H1 (cell line): Measurements from ENCODE around the gene PDS5A. TPM values are rescaled to one million over a fixed set of nuclear protein-coding genes. Genes with fewer than 3 reads are reported as not detected.

Source experiments
- CHD2 ChIP-seq: IDR thresholded peaks from 2 replicates; pipeline ENCODE4 v1.6.1; 2012; ENCODE audit warnings: low read length, improper control_type of control experiment
- NRF1 ChIP-seq: IDR thresholded peaks from 2 replicates; pipeline ENCODE4 v1.6.1; 2011; ENCODE audit warnings: mild to moderate bottlenecking, low read depth, low read length, improper control_type of control experiment
- RXRA ChIP-seq: IDR thresholded peaks from 2 replicates; pipeline ENCODE4 v1.6.1; 2011; ENCODE audit warnings: low read depth, mild to moderate bottlenecking, low read length, moderate library complexity; ENCODE audit not compliant: insufficient read depth
- SIN3A ChIP-seq, 2 experiments: IDR thresholded peaks in 1 of 2; conservative IDR thresholded peaks in 1 of 2; 2 replicates each; pipeline ENCODE4 v1.6.1; 2011 to 2012; ENCODE audit warnings: low read length in 2 of 2, improper control_type of control experiment in 1 of 2, low read depth in 1 of 2, mild to moderate bottlenecking in 1 of 2
- TAF7 ChIP-seq: optimal IDR thresholded peaks from 2 replicates; pipeline ENCODE3; 2011; ENCODE audit warnings: low read depth, mild to moderate bottlenecking, inconsistent platforms, low read length, moderate library complexity, borderline replicate concordance
- ZNF274 ChIP-seq: IDR thresholded peaks from 2 replicates; pipeline ENCODE4 v1.7.0; 2012; ENCODE audit warnings: low read length, borderline replicate concordance; ENCODE audit errors: extremely low read depth
- polyA plus RNA-seq, 7 experiments: library from polyadenylated mRNA; depleted of rRNA in 3 of 7; stranded (reverse) in 5 of 7; unstranded in 2 of 7; fragments of >200 nt in 5 of 7; fragments of 200-250 nt in 2 of 7; gene quantifications; 1 replicate in 5 of 7; 2 replicates in 1 of 7; 4 replicates in 1 of 7; pipeline versions ENCODE4 v1.2.1 to v1.2.3, GENCODE V29; 2011 to 2013; ENCODE audit warnings: missing spikeins in 2 of 7, mixed read lengths in 2 of 7
- total RNA-seq: library from RNA; stranded (reverse); fragmentation: NEBNext Ultra II Directional; extraction: Animal tissue kit (Norgen Biotek cat#: 25700); gene quantifications from 2 replicates; pipeline ENCODE4 v1.2.1, GENCODE V29; 2021
- TF ChIP-seq, protein P1 (sequence below): fragments of 300-600 bp; sonication (generic); IDR thresholded peaks from 2 replicates; pipeline ENCODE4 v1.7.1; 2012; ENCODE audit warnings: low read length, moderate library complexity, mild to moderate bottlenecking, inconsistent platforms; ENCODE audit not compliant: insufficient replicate concordance
- TF ChIP-seq, protein P2 (sequence below): IDR thresholded peaks from 2 replicates; pipeline ENCODE4 v1.6.1; 2012; ENCODE audit warnings: inconsistent platforms
- TF ChIP-seq, protein P3 (sequence below), 3 experiments: IDR thresholded peaks; 1 replicate in 2 of 3; 2 replicates in 1 of 3; pipeline versions ENCODE4 v1.5.1 to v1.6.1; 2011; ENCODE audit warnings: low read length in 3 of 3, mild to moderate bottlenecking in 3 of 3, inconsistent platforms in 2 of 3, low read depth in 1 of 3, moderate library complexity in 1 of 3; ENCODE audit not compliant: insufficient read depth in 1 of 3; ENCODE audit errors: control extremely low read depth in 1 of 3

PDS5A gene
- total and polyA plus RNA-seq, 2 of the 8 experiments (the other 6 are each of a cell fraction or from before 2014, with no cell fraction given) = 15.5 to 76.6 TPM

DNA sequence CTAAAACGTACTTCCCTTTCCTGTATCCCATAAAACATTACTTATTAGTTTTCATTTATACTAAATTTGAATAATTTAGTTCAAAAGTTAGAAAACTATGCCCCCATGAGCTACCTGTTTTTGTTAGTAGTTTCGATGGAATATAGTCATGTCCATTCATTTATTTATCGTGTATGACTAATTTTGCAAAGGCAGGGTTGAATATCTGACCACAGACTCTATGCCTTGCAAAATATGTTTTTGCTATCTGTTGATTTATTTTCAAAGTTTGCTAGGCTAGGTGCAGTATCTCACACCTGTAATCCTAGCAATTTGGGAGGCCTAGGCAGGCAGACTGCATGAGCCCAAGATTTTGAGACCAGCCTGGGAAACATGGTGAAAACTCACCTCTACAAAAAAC, 78.4 kb downstream of the PDS5A start (continued):
- TF ChIP-seq, protein P1, sequence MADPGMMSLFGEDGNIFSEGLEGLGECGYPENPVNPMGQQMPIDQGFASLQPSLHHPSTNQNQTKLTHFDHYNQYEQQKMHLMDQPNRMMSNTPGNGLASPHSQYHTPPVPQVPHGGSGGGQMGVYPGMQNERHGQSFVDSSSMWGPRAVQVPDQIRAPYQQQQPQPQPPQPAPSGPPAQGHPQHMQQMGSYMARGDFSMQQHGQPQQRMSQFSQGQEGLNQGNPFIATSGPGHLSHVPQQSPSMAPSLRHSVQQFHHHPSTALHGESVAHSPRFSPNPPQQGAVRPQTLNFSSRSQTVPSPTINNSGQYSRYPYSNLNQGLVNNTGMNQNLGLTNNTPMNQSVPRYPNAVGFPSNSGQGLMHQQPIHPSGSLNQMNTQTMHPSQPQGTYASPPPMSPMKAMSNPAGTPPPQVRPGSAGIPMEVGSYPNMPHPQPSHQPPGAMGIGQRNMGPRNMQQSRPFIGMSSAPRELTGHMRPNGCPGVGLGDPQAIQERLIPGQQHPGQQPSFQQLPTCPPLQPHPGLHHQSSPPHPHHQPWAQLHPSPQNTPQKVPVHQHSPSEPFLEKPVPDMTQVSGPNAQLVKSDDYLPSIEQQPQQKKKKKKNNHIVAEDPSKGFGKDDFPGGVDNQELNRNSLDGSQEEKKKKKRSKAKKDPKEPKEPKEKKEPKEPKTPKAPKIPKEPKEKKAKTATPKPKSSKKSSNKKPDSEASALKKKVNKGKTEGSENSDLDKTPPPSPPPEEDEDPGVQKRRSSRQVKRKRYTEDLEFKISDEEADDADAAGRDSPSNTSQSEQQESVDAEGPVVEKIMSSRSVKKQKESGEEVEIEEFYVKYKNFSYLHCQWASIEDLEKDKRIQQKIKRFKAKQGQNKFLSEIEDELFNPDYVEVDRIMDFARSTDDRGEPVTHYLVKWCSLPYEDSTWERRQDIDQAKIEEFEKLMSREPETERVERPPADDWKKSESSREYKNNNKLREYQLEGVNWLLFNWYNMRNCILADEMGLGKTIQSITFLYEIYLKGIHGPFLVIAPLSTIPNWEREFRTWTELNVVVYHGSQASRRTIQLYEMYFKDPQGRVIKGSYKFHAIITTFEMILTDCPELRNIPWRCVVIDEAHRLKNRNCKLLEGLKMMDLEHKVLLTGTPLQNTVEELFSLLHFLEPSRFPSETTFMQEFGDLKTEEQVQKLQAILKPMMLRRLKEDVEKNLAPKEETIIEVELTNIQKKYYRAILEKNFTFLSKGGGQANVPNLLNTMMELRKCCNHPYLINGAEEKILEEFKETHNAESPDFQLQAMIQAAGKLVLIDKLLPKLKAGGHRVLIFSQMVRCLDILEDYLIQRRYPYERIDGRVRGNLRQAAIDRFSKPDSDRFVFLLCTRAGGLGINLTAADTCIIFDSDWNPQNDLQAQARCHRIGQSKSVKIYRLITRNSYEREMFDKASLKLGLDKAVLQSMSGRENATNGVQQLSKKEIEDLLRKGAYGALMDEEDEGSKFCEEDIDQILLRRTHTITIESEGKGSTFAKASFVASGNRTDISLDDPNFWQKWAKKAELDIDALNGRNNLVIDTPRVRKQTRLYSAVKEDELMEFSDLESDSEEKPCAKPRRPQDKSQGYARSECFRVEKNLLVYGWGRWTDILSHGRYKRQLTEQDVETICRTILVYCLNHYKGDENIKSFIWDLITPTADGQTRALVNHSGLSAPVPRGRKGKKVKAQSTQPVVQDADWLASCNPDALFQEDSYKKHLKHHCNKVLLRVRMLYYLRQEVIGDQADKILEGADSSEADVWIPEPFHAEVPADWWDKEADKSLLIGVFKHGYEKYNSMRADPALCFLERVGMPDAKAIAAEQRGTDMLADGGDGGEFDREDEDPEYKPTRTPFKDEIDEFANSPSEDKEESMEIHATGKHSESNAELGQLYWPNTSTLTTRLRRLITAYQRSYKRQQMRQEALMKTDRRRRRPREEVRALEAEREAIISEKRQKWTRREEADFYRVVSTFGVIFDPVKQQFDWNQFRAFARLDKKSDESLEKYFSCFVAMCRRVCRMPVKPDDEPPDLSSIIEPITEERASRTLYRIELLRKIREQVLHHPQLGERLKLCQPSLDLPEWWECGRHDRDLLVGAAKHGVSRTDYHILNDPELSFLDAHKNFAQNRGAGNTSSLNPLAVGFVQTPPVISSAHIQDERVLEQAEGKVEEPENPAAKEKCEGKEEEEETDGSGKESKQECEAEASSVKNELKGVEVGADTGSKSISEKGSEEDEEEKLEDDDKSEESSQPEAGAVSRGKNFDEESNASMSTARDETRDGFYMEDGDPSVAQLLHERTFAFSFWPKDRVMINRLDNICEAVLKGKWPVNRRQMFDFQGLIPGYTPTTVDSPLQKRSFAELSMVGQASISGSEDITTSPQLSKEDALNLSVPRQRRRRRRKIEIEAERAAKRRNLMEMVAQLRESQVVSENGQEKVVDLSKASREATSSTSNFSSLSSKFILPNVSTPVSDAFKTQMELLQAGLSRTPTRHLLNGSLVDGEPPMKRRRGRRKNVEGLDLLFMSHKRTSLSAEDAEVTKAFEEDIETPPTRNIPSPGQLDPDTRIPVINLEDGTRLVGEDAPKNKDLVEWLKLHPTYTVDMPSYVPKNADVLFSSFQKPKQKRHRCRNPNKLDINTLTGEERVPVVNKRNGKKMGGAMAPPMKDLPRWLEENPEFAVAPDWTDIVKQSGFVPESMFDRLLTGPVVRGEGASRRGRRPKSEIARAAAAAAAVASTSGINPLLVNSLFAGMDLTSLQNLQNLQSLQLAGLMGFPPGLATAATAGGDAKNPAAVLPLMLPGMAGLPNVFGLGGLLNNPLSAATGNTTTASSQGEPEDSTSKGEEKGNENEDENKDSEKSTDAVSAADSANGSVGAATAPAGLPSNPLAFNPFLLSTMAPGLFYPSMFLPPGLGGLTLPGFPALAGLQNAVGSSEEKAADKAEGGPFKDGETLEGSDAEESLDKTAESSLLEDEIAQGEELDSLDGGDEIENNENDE = no peak
- TF ChIP-seq RXRA (no peak), ZNF274 (no peak), TAF7 (no peak), NRF1 (no peak), SIN3A (conservative IDR thresholded peaks at IDR 0.05 in 1 of 2, IDR thresholded peaks at IDR 0.05 in 1 of 2; ENCODE audit: low read depth in 1 of 2, low read length in 2 of 2) (no peak), CHD2 (no peak)
- TF ChIP-seq, protein P2, sequence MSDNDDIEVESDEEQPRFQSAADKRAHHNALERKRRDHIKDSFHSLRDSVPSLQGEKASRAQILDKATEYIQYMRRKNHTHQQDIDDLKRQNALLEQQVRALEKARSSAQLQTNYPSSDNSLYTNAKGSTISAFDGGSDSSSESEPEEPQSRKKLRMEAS = no peak
- TF ChIP-seq, protein P3, sequence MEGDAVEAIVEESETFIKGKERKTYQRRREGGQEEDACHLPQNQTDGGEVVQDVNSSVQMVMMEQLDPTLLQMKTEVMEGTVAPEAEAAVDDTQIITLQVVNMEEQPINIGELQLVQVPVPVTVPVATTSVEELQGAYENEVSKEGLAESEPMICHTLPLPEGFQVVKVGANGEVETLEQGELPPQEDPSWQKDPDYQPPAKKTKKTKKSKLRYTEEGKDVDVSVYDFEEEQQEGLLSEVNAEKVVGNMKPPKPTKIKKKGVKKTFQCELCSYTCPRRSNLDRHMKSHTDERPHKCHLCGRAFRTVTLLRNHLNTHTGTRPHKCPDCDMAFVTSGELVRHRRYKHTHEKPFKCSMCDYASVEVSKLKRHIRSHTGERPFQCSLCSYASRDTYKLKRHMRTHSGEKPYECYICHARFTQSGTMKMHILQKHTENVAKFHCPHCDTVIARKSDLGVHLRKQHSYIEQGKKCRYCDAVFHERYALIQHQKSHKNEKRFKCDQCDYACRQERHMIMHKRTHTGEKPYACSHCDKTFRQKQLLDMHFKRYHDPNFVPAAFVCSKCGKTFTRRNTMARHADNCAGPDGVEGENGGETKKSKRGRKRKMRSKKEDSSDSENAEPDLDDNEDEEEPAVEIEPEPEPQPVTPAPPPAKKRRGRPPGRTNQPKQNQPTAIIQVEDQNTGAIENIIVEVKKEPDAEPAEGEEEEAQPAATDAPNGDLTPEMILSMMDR (IDR thresholded peaks at IDR 0.05; ENCODE audit: control extremely low read depth in 1 of 3, insufficient read depth in 1 of 3, low read depth in 1 of 3, low read length in 3 of 3) = no peak
